Peyer's patch (tissue), 4 donors: ENCODE measurements around the gene NR2F2.

Experiments used
- POLR2A ChIP-seq, 2 donors: fragments of 450-650 bp; IDR thresholded peaks; one replicate each; pipeline ENCODE4 v1.5.1; 2017; ENCODE audit warnings: antibody characterized with exemption in 2 of 2, mild to moderate bottlenecking in 2 of 2, moderate library complexity in 2 of 2
- TF ChIP-seq, protein P1 (sequence below), 6 experiments: fragments of 450-650 bp in 4 of 6; fragments of 200-600 bp in 2 of 6; sonication (generic) in 1 of 6; IDR thresholded peaks; one replicate each; pipeline ENCODE4 v1.5.1; 2017 to 2019; ENCODE audit warnings: antibody characterized with exemption in 6 of 6, mild to moderate bottlenecking in 3 of 6, moderate library complexity in 1 of 6

DNA sequence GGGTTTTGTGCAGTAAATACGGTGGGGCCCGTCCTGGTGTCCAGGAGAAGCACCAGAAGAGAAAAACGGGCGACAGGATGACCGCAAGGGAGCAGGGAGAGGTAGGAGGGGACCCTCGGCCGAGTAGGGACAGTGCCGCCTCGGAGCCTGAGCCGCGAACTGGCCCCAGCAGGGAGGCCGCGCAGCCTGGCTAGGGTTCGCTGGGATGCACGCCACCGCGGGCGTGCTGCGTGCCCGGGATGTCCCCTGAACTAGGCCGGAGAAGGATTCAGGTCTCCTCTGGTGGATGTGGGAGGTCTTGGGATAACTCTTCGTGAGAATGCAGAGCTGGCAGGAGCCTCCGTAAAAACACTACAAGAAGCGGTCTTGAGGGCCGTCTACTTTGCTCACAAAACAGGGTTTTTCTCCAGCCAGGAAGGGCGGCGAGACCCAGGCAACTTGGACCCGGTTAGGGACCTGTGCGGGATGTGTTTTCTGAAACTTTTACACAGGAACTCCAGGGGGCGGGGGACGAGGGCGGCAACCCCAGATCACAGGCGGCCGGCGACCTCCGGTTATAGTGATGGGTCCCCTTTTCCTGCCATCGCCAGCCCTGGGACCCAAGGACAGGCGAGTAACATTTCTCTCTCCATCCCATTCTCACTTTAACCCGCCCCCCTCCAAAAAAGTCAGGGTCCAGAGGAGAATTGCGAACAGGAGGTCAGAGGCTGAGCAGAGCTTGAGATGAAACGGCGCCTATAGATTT is 35.5 kb downstream of the NR2F2 start:
- TF ChIP-seq, protein P1, sequence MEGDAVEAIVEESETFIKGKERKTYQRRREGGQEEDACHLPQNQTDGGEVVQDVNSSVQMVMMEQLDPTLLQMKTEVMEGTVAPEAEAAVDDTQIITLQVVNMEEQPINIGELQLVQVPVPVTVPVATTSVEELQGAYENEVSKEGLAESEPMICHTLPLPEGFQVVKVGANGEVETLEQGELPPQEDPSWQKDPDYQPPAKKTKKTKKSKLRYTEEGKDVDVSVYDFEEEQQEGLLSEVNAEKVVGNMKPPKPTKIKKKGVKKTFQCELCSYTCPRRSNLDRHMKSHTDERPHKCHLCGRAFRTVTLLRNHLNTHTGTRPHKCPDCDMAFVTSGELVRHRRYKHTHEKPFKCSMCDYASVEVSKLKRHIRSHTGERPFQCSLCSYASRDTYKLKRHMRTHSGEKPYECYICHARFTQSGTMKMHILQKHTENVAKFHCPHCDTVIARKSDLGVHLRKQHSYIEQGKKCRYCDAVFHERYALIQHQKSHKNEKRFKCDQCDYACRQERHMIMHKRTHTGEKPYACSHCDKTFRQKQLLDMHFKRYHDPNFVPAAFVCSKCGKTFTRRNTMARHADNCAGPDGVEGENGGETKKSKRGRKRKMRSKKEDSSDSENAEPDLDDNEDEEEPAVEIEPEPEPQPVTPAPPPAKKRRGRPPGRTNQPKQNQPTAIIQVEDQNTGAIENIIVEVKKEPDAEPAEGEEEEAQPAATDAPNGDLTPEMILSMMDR (IDR thresholded peaks at IDR 0.05): no peak
- TF ChIP-seq POLR2A (IDR thresholded peaks at IDR 0.05): no peak
